Measurements from ENCODE around the gene AKIRIN1.
"Not testable (repeated sequence)": the region's sequence is repeated elsewhere in the genome, so short reads cannot be mapped to it uniquely, and the experiment has no call there.

AKIRIN1 gene

GRCh38 chr1:38990738-38991637, at the start of gene AKIRIN1:
Gene AKIRIN1 (plus strand): TSS chr1:38991276. CDS start chr1:38991381, 105 bp downstream.
- peak; percentile 84 for DNase-seq

GRCh38 chr1:38941527-38942019, 49.5 kb upstream of the AKIRIN1 start, which contains the start of gene RHBDL2:
Gene RHBDL2 (minus strand): TSS chr1:38941830. CDS start chr1:38919212, 22,618 bp downstream.
- no peak for DNase-seq

- no peak for DNase-seq
Measured at GRCh38 chr1:38942664-38943428, 48.2 kb upstream of the AKIRIN1 start.

- no peak for DNase-seq
Measured at GRCh38 chr1:38944547-38944946, 46.5 kb upstream of the AKIRIN1 start.

- DNase-seq, result no peak
Measured at GRCh38 chr1:38950553-38950952, 40.5 kb upstream of the AKIRIN1 start.

- no peak for DNase-seq
Measured at GRCh38 chr1:38953433-38953860, 37.6 kb upstream of the AKIRIN1 start.

GRCh38 chr1:38958967-38959366, 32.1 kb upstream of the AKIRIN1 start:
- DNase-seq, result no peak

GRCh38 chr1:38962113-38962512, 29.0 kb upstream of the AKIRIN1 start:
- no peak for DNase-seq

GRCh38 chr1:38962560-38962959, 28.5 kb upstream of the AKIRIN1 start:
- DNase-seq, result no peak

- DNase-seq, result no peak
Measured at GRCh38 chr1:38964140-38964548, 26.9 kb upstream of the AKIRIN1 start.

GRCh38 chr1:38973145-38973544, 17.9 kb upstream of the AKIRIN1 start:
- not testable (repeated sequence) for DNase-seq

- no peak for DNase-seq
Measured at GRCh38 chr1:38973659-38974437, 17.2 kb upstream of the AKIRIN1 start.

- not testable (repeated sequence) for DNase-seq
Measured at GRCh38 chr1:38977399-38978244, 13.5 kb upstream of the AKIRIN1 start.

- DNase-seq, result not testable (repeated sequence)
Measured at GRCh38 chr1:38978245-38978542, 12.9 kb upstream of the AKIRIN1 start.

- not testable (repeated sequence) for DNase-seq
Measured at GRCh38 chr1:38979380-38979779, 11.7 kb upstream of the AKIRIN1 start.

- no peak for DNase-seq
Measured at GRCh38 chr1:38989979-38990378, 1.1 kb upstream of the AKIRIN1 start.

GRCh38 chr1:38990386-38990737, 714 bp upstream of the AKIRIN1 start:
- no peak for DNase-seq

- DNase-seq, result no peak
Measured at GRCh38 chr1:38991638-38992411, 749 bp downstream of the AKIRIN1 start.

- DNase-seq, result no peak
Measured at GRCh38 chr1:38992412-38993111, 1.5 kb downstream of the AKIRIN1 start.

GRCh38 chr1:38994196-38994595, 3.1 kb downstream of the AKIRIN1 start:
- DNase-seq, result no peak
